Measurements from ENCODE around the gene TXLNG.

DNA sequence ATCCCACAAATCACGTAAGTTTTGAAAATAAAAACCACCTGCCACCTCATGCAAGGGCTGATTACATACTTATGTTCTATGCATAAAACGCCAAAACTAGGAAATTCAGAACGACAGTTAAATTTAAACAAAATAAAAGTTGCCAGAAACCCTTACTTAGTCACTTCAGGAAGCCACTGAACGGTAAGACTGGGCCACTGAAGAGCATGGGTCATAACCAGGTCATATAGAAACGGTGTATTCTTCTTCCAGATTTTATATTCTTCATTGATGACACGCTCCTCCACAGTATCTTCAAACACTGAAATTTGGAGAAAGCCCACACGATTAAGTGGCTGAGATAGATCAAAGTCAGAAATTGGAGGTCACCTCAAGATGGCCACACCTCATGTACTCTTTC, 82.7 kb downstream of the TXLNG start:
- TF ChIP-seq CTCF (conservative IDR thresholded peaks at IDR 0.05) (no peak), EZH2 (IDR thresholded peaks at IDR 0.05; ENCODE audit: low read depth) (no peak)
